ENCODE results near the gene PTGDS. TPM values are rescaled to one million over a fixed set of nuclear protein-coding genes. Genes with fewer than 3 reads are reported as not detected.

The PTGDS gene
- total RNA-seq, 4 donors from 2014 or later: 1.2 to 21.5 (median 7.8) TPM

GRCh38 chr9:136936645-136937170 lies 40.6 kb upstream of the PTGDS start:
- TF ChIP-seq CTCF (IDR thresholded peaks at IDR 0.05): no peak
- no peak for TF ChIP-seq POLR2A (IDR thresholded peaks at IDR 0.05)
- no peak overlapping the region for H3K27ac ChIP-seq

DNA sequence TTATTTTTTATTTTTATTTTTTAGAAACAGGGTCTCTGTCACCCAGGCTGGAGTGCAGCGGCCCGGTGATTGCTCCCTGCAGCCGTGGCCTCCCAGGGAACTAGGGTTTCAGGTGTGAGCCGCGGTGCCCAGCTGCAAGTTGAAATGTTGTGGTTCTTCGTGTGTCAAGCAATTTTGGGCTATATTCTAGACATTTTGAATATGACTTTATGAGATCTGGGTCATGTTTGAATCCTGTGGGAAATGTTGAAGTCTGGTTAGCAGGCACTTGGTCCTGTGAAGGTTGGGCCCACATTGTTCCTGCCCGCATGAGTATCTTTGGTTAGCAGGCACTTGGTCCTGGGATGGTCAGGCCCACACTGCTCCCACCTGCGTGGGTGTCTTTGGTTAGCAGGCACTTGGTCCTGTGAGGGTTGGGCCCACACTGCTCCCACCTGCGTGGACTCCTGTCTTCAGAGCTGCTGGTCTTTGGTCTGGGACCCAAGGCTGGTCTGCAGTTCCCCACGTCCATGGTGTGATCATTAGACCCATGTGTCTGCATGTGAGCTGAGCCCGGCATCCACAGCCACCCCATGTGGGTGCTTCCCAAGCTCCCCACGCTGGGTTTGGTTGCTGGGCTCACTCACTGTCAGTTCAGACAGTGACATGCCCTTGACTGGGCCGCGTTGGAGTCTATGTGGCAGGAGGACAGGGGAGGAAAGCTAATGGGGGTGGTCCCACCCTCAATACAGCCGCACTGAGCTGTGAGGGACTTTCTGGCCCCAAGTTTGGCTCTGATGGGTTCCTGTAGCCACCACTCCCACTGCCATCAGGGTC lies 39.9 kb upstream of the PTGDS start:
- no peak overlapping the region for H3K4me3 ChIP-seq
- TF ChIP-seq POLR2A (IDR thresholded peaks at IDR 0.05): no peak
- H3K9me3 ChIP-seq: no peaks in the 10 kb centered on the region
- H3K27me3 ChIP-seq: no peaks in the 10 kb centered on the region
- H3K4me1 ChIP-seq: peaks cover 0 to 2% (median 0%) of the 10 kb centered on the region in 4 donors
- peak in 1 of 3 donors; percentile 25 for DNase-seq
- H3K27ac ChIP-seq: peak overlapping the region in 1 of 4 donors; percentile 14
- peaks cover 0 to 30% (median 0%) of the 10 kb centered on the region in 3 donors for H3K36me3 ChIP-seq

More at GRCh38 chr9:136936645-136937170, 40.6 kb upstream of the PTGDS start:
- Histone ChIP-seq H3K27me3 (no peaks in the 10 kb centered on the region), H3K4me3 (no peak overlapping the region), H3K4me1 (no peaks in the 10 kb centered on the region), H3K9me3 (no peaks in the 10 kb centered on the region), H3K36me3 (peaks cover 0 to 23% (median 0%) of the 10 kb centered on the region in 3 donors)
- no peak for DNase-seq

DNA sequence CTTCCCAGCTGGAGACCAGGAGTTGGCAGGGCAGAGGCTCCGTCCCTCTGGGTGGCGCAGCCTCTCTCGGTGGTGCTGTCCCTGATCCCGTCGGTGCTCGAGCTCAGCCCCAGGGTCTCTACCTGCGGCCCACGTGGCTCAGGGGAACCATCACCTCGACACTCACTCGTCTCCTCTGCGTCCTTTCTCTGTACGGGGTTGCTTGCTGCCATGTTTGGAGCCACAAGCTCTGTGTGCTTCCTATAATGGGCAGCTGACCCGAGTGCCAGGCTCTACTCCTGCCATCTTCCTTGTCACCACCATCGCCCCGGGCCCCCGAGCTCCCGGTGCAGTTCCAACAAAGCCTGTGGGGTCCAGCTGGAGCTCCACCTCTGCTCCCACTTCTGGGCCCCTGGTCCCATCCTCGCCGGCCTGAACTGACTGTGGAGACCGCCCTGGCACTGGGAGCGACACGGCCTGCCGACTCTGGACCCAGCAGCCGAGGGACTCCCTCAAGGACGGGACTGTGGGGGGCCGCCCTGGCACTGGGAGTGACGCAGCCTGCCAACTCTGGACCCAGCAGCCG lies 37.8 kb upstream of the PTGDS start:
- DNase-seq: no peak
- Histone ChIP-seq H3K27ac (no peak overlapping the region), H3K4me3 (no peak overlapping the region), H3K9me3 (no peaks in the 10 kb centered on the region), H3K27me3 (no peaks in the 10 kb centered on the region), H3K36me3 (peaks cover 0 to 37% (median 0%) of the 10 kb centered on the region in 3 donors), H3K4me1 (peaks cover 0 to 14% (median 8%) of the 10 kb centered on the region in 4 donors)
- TF ChIP-seq CTCF (IDR thresholded peaks at IDR 0.05) (no peak), POLR2A (IDR thresholded peaks at IDR 0.05) (no peak)

DNA sequence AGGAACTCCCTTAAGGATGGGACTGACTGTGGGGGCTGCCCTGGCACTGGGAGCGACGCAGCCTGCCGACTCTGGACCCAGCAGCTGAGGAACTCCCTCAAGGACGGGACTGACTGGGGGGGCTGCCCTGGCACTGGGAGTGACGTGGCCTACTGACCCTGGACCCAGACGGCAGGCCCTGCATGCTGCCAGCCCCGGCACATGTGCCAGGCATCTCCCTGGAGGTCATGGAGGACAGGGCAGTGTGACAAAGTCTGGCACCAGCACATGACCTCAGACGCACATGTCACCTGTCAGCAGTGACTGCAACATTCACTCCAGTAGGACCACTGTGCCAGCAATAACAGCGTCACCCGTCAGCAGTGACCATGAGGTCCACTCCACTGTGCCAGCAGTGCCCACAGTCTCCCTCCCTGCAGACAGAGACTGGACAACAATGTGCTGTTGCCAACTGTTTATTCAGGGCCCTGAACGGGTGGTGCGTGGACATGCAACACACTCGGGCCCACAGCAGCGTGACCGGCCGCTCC lies 37.2 kb upstream of the PTGDS start:
- H3K27ac ChIP-seq: no peak overlapping the region
- no peak for DNase-seq
- H3K36me3 ChIP-seq: peaks cover 0 to 37% (median 0%) of the 10 kb centered on the region in 3 donors
- no peak overlapping the region for H3K4me3 ChIP-seq
- peaks cover 0 to 18% (median 8%) of the 10 kb centered on the region in 4 donors for H3K4me1 ChIP-seq
- H3K9me3 ChIP-seq: no peaks in the 10 kb centered on the region
- H3K27me3 ChIP-seq: no peaks in the 10 kb centered on the region
- no peak for TF ChIP-seq CTCF (IDR thresholded peaks at IDR 0.05)
- TF ChIP-seq POLR2A (IDR thresholded peaks at IDR 0.05): no peak

DNA sequence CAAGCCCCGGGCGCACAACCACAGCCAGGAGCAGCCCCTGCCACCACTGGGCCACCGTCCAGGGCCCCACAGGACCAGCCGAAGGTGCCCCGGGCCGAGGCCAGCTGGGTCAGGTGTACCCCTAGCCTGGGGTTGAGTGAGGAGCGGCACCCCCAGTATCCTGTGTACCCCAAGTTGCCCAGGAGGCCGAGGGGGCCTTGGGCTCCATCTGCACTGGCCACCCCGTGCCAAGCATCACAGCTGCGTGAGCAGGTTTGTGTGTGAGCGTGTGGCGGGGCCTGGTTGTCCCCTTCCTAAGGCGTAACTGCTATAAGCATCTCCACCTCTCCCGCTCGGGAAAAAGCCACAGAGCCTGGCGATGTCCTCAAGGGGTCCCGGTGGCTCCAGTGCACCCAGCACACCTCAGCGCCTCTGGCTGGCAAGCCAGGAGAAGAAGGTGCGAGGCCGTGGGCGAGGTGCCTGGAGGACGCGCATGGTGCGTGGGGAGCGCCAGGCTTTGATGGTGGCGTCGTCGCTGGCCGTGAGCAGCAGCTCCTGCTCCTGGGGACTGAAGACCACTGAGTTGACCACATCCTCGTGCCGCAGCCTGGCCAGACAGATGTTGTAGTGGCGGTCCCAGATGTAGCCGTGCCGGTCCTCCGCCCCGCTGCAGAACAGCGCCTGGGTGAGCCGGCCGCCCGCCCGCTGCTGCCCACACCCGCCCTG lies 36.6 kb upstream of the PTGDS start:
- Histone ChIP-seq H3K27ac (no peak overlapping the region), H3K36me3 (peaks cover 0 to 37% (median 0%) of the 10 kb centered on the region in 3 donors), H3K9me3 (no peaks in the 10 kb centered on the region), H3K27me3 (no peaks in the 10 kb centered on the region), H3K4me3 (no peak overlapping the region), H3K4me1 (peaks cover 0 to 18% (median 8%) of the 10 kb centered on the region in 4 donors)
- TF ChIP-seq POLR2A (IDR thresholded peaks at IDR 0.05) (no peak), CTCF (IDR thresholded peaks at IDR 0.05) (no peak)
- DNase-seq: no peak
